Naive thymus-derived CD4-positive, alpha-beta T cell (primary cell): ENCODE measurements around the gene BST1. TPM values are rescaled to one million over a fixed set of nuclear protein-coding genes. Genes with fewer than 3 reads are reported as not detected.

ENCODE experiments used
- ATAC-seq: fragments of 150-1000 bp; cut with Tn5 transposase; 2 replicates; pipeline ENCODE4 v1.10.0; 2021; ENCODE audit warnings: mild to moderate bottlenecking, moderate library complexity
- CTCF ChIA-PET: fragments of 350-600 bp; sonication (Branson Sonifier 250); formaldehyde crosslinking; loops from one replicate; lab custom pipeline; 2021; ENCODE audit warnings: antibody characterized with exemption; lab: Charles Lee
- POLR2A ChIA-PET: fragments of 350-600 bp; sonication (Branson Sonifier 250); formaldehyde crosslinking; loops from one replicate; lab custom pipeline; 2021; ENCODE audit warnings: antibody characterized with exemption, inconsistent platforms; lab: Charles Lee
- DNase-seq, 9 donors: peaks; one replicate each; pipeline versions ENCODE4 v3.0.0 to v3.0.0-alpha.2; 2020 to 2022; ENCODE audit warnings: mixed read lengths in 1 of 9
- H3K27ac ChIP-seq: one replicate; pipeline ENCODE4 v1.7.0; 2013; ENCODE audit warnings: mild to moderate bottlenecking, low read depth, low read length, moderate library complexity
- H3K27me3 ChIP-seq, 2 donors: one replicate each; pipeline ENCODE4 v1.7.0; 2013; ENCODE audit warnings: low read length in 2 of 2, mild to moderate bottlenecking in 2 of 2, moderate library complexity in 2 of 2; ENCODE audit not compliant: control insufficient read depth in 2 of 2, insufficient read depth in 2 of 2
- H3K36me3 ChIP-seq, 3 experiments: 1 replicate in 2 of 3; 2 replicates in 1 of 3; pipeline ENCODE4 v1.7.0; 2013; ENCODE audit warnings: low read length in 3 of 3, mild to moderate bottlenecking in 3 of 3, moderate library complexity in 1 of 3; ENCODE audit not compliant: insufficient read depth in 3 of 3, control insufficient read depth in 2 of 3
- H3K4me1 ChIP-seq, 2 donors: one replicate each; pipeline ENCODE4 v1.7.0; 2013; ENCODE audit warnings: low read length in 2 of 2, mild to moderate bottlenecking in 2 of 2, moderate library complexity in 1 of 2; ENCODE audit not compliant: control insufficient read depth in 2 of 2, insufficient read depth in 2 of 2
- H3K4me3 ChIP-seq: 2 replicates; pipeline ENCODE4 v1.7.0; 2013; ENCODE audit warnings: mild to moderate bottlenecking, low read length
- H3K9me3 ChIP-seq, 3 experiments: 1 replicate in 2 of 3; 2 replicates in 1 of 3; pipeline ENCODE4 v1.7.0; 2013; ENCODE audit warnings: low read length in 3 of 3; ENCODE audit not compliant: control insufficient read depth in 2 of 3
- H3K27ac Mint-ChIP-seq, 9 donors: one replicate each; pipeline ENCODE4 v1.8.0; 2020 to 2022; ENCODE audit warnings: mixed read lengths in 9 of 9, mild to moderate bottlenecking in 8 of 9, moderate library complexity in 5 of 9, inconsistent platforms in 2 of 9
- H3K27me3 Mint-ChIP-seq, 5 donors: one replicate each; pipeline ENCODE4 v1.8.0; 2021 to 2022; ENCODE audit warnings: mixed read lengths in 5 of 5, mild to moderate bottlenecking in 1 of 5
- H3K36me3 Mint-ChIP-seq, 5 donors: one replicate each; pipeline ENCODE4 v1.8.0; 2020 to 2022; ENCODE audit warnings: mixed read lengths in 5 of 5, mild to moderate bottlenecking in 3 of 5, inconsistent platforms in 1 of 5
- H3K4me1 Mint-ChIP-seq, 7 donors: one replicate each; pipeline ENCODE4 v1.8.0; 2020 to 2022; ENCODE audit warnings: mixed read lengths in 7 of 7, mild to moderate bottlenecking in 3 of 7, inconsistent platforms in 1 of 7
- H3K4me3 Mint-ChIP-seq, 10 donors: one replicate each; pipeline ENCODE4 v1.8.0; 2020 to 2022; ENCODE audit warnings: mild to moderate bottlenecking in 10 of 10, mixed read lengths in 10 of 10, moderate library complexity in 6 of 10, inconsistent platforms in 2 of 10
- H3K9me3 Mint-ChIP-seq, 11 donors: one replicate each; pipeline ENCODE4 v1.8.0; 2020 to 2022; ENCODE audit warnings: mixed read lengths in 11 of 11, mild to moderate bottlenecking in 4 of 11, inconsistent platforms in 1 of 11, moderate library complexity in 1 of 11
- intact Hi-C, 2 donors: fragments of 100-400 bp; cut with micrococcal nuclease; formaldehyde crosslinking; loops; one replicate each; pipeline ENCODE4 v1.15.1; 2023
- polyA plus RNA-seq, 2 donors: library from polyadenylated mRNA; unstranded; fragments of 300-500 nt; fragmentation: Illumina TruSeq; gene quantifications; one replicate each; pipeline ENCODE4 v1.2.3, GENCODE V29; 2021
- total RNA-seq, 6 experiments: library from RNA in 5 of 6; stranded (reverse) in 5 of 6; gene quantifications; 1 replicate in 5 of 6; 2 replicates in 1 of 6; pipeline ENCODE4 v1.2.3 and lab custom pipeline; 2021 to 2026

The BST1 gene
- total and polyA plus RNA-seq, 7 experiments from 2014 or later: 0.45 to 41.8 (median 0.92) TPM

DNA sequence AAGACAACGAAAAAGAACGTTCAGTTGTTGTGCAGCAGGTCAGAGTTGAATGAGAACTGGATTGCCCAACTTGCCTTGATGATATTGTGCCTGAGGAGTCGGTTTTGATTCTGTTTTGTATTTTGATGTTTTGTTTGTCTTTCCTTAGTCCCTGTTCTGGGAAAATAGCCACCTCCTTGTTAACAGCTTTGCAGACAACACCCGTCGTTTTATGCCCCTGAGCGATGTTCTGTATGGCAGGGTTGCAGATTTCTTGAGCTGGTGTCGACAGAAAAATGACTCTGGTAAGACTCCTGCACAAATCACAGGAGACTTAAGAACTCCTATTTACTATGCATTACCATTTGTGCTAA lies 4.5 kb downstream of the BST1 start:
- H3K4me3 ChIP-seq: no peak overlapping the region
- no peak overlapping the region for H3K4me3 Mint-ChIP-seq
- peaks cover 0 to 16% (median 12%) of the 10 kb centered on the region in 7 donors for H3K4me1 Mint-ChIP-seq
- H3K36me3 ChIP-seq: no peaks in the 10 kb centered on the region
- no peaks in the 10 kb centered on the region for H3K4me1 ChIP-seq
- H3K9me3 Mint-ChIP-seq: peaks cover 0 to 3% (median 0%) of the 10 kb centered on the region in 11 donors
- no peak overlapping the region for H3K27ac ChIP-seq
- H3K27me3 ChIP-seq: no peaks in the 10 kb centered on the region
- H3K27me3 Mint-ChIP-seq: peaks cover 0 to 8% (median 0%) of the 10 kb centered on the region in 5 donors
- ChIA-PET POLR2A (no interaction called here), CTCF (no interaction called here)
- no peak overlapping the region for H3K27ac Mint-ChIP-seq
- H3K36me3 Mint-ChIP-seq: peaks cover 0 to 2% (median 0%) of the 10 kb centered on the region in 5 donors
- ATAC-seq (no peak), DNase-seq (no peak)
- intact Hi-C loops: loop anchor here in 1 of 2 donors (5.0 kb wide), 1 partner anchor 385 kb away; no protein-coding TSS in a partner anchor
- H3K9me3 ChIP-seq: no peaks in the 10 kb centered on the region

DNA sequence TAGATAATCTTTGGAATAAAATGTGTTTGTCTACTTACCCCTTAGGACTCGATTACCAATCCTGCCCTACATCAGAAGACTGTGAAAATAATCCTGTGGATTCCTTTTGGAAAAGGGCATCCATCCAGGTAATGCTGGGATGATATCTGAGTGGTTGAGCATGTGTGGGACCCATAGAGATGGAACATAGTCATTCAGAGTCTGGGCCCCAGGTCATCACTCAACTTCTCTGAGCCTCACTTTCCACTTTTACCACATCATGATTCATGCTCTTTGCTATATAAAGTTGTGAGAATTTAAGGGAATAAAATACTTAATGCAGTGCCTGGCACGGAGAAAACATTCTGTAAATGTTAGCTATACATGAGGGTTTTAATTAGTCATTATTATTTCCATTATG lies 8.9 kb downstream of the BST1 start:
- no peaks in the 10 kb centered on the region for H3K9me3 ChIP-seq
- Mint-ChIP-seq H3K9me3 (peaks cover 0 to 3% (median 0%) of the 10 kb centered on the region in 11 donors), H3K4me3 (no peak overlapping the region), H3K27ac (no peak overlapping the region), H3K36me3 (peaks cover 0 to 10% (median 0%) of the 10 kb centered on the region in 5 donors), H3K4me1 (no peaks in the 10 kb centered on the region), H3K27me3 (peaks cover 0 to 6% (median 0%) of the 10 kb centered on the region in 5 donors)
- no peak for ATAC-seq
- intact Hi-C loops: no loop called here
- no peak overlapping the region for H3K4me3 ChIP-seq
- H3K36me3 ChIP-seq: no peaks in the 10 kb centered on the region
- no peak overlapping the region for H3K27ac ChIP-seq
- H3K27me3 ChIP-seq: no peaks in the 10 kb centered on the region
- no peaks in the 10 kb centered on the region for H3K4me1 ChIP-seq
- CTCF ChIA-PET: interaction anchor here (0.5 to 0.6 kb wide), 2 partner anchors 47 to 527 kb away, joined by 3 to 4 read pairs; no protein-coding TSS in a partner anchor
- POLR2A ChIA-PET: no interaction called here
- DNase-seq: no peak

DNA sequence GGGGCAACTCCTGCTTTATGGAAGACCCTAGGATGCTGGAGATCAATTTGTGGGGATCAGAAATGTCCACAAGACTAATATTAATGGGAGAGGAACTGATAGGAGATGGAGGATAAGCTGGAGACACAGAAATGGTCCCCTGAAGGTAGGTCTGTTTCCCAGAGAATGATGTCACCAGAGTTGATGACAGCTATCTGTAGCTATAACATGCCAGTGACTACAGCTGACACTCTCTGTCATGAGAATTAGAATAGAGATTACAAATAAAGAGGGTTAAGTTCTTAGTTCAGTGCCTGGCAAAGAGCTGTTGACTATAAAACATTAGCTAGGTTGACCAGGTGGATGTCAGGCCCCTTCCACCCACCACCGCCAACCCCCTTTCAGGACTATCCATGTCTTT lies 9.3 kb downstream of the BST1 start:
- ChIA-PET POLR2A (no interaction called here), CTCF (interaction anchor here (0.5 to 0.6 kb wide), 2 partner anchors 48 to 528 kb away, joined by 3 to 4 read pairs; no protein-coding TSS in a partner anchor)
- H3K36me3 Mint-ChIP-seq: peaks cover 0 to 11% (median 0%) of the 10 kb centered on the region in 5 donors
- DNase-seq (no peak), ATAC-seq (no peak)
- peaks cover 0 to 3% (median 0%) of the 10 kb centered on the region in 11 donors for H3K9me3 Mint-ChIP-seq
- H3K27ac Mint-ChIP-seq: no peak overlapping the region
- H3K4me3 Mint-ChIP-seq: no peak overlapping the region
- Histone ChIP-seq H3K4me3 (no peak overlapping the region), H3K27ac (no peak overlapping the region), H3K4me1 (no peaks in the 10 kb centered on the region), H3K27me3 (no peaks in the 10 kb centered on the region), H3K9me3 (no peaks in the 10 kb centered on the region), H3K36me3 (no peaks in the 10 kb centered on the region)
- H3K4me1 Mint-ChIP-seq: no peaks in the 10 kb centered on the region
- intact Hi-C loops: no loop called here
- peaks cover 0 to 6% (median 0%) of the 10 kb centered on the region in 5 donors for H3K27me3 Mint-ChIP-seq

DNA sequence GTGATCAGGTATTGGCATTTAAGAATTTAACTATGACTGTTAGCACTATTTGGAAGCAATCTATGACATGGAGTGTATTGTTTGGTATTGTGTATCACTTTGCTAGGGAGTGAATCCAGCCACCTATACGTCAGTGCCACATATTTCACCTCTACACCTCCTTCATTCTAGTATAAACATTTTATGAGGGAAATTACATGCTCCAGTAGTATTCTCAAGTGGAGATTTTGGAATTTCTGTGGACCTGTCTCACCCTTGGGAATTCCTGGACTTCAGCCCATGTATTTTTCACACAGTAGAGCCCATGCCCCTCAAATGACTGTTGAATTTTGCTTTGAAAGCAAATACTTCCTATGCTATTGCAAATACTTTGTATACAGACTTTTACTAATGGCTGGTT lies 11.3 kb downstream of the BST1 start:
- CTCF ChIA-PET: no interaction called here
- Histone ChIP-seq H3K4me1 (no peaks in the 10 kb centered on the region), H3K4me3 (no peak overlapping the region), H3K9me3 (no peaks in the 10 kb centered on the region), H3K36me3 (no peaks in the 10 kb centered on the region), H3K27ac (no peak overlapping the region), H3K27me3 (no peaks in the 10 kb centered on the region)
- no peak for DNase-seq
- intact Hi-C loops: no loop called here
- POLR2A ChIA-PET: interaction anchor here (0.5 kb wide), 1 partner anchor 35 kb away, joined by 5 read pairs; no protein-coding TSS in a partner anchor
- Mint-ChIP-seq H3K27ac (no peak overlapping the region), H3K36me3 (peaks cover 0 to 14% (median 0%) of the 10 kb centered on the region in 5 donors), H3K9me3 (no peaks in the 10 kb centered on the region), H3K4me3 (no peak overlapping the region), H3K27me3 (peaks cover 0 to 6% (median 0%) of the 10 kb centered on the region in 5 donors), H3K4me1 (no peaks in the 10 kb centered on the region)
- no peak for ATAC-seq

DNA sequence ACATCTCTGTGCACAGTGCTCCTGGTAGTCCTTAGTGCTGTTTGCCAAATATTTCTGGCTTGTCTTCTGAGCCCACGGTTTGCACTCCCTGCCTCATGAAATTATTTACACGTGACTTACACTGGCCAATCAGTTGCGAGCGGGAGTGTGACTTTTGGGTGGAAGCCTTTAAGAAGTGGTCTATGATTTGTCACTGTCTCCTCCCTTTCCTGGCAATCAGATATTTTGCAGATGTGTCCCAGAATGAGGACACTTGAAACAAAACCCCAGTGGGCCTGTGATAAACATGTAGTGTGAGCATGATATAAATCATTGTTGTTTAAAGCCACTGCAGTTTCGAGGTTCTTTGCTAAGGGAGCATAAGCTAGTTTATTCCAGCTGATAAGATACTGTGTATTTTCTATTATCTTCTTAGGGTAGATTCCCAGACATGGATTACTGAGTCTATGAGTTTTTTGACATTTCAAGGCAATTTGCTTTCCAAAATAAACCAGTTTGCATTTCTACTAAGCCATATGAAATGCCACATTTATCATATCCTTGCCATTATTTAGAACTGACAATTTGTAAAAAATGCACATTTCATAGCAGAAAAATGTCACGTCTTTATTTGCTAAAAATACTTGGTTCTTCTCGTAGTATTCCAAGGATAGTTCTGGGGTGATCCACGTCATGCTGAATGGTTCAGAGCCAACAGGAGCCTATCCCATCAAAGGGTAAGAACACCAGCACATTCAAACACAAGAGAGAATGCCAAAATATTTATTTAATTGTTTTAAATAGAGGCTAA lies 12.0 kb downstream of the BST1 start:
- no peak for DNase-seq
- Histone ChIP-seq H3K36me3 (no peaks in the 10 kb centered on the region), H3K27ac (no peak overlapping the region), H3K4me3 (no peak overlapping the region), H3K9me3 (no peaks in the 10 kb centered on the region), H3K27me3 (no peaks in the 10 kb centered on the region), H3K4me1 (no peaks in the 10 kb centered on the region)
- H3K9me3 Mint-ChIP-seq: no peaks in the 10 kb centered on the region
- H3K27me3 Mint-ChIP-seq: peaks cover 0 to 6% (median 0%) of the 10 kb centered on the region in 5 donors
- intact Hi-C loops: no loop called here
- H3K36me3 Mint-ChIP-seq: peaks cover 0 to 18% (median 0%) of the 10 kb centered on the region in 5 donors
- ATAC-seq: no peak
- H3K4me1 Mint-ChIP-seq: peaks cover 0 to 3% (median 0%) of the 10 kb centered on the region in 7 donors
- ChIA-PET POLR2A (interaction anchor here (0.5 kb wide), 1 partner anchor 36 kb away, joined by 5 read pairs; no protein-coding TSS in a partner anchor), CTCF (no interaction called here)
- no peak overlapping the region for H3K27ac Mint-ChIP-seq
- no peak overlapping the region for H3K4me3 Mint-ChIP-seq

DNA sequence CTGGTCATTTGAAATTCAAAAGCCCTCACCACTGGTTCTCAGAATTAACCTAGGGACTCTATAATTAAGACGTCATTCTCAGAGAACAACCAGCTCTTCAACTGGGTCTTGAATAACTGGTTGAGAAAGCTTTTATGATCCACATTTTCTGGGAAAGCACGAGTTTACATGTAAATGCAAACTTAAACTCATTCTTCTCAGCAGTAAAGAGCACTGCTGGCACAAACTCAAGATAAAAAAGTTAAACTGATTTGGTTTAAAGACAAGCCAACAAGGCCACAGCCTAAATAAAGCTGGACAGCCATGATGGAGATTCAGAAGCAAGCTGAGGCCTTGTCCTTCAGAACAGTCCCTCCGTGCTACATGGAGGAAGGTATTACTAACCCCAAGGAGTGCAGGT lies 13.2 kb downstream of the BST1 start:
- Histone ChIP-seq H3K9me3 (no peaks in the 10 kb centered on the region), H3K27ac (no peak overlapping the region), H3K4me3 (no peak overlapping the region), H3K27me3 (no peaks in the 10 kb centered on the region), H3K36me3 (no peaks in the 10 kb centered on the region), H3K4me1 (no peaks in the 10 kb centered on the region)
- DNase-seq (no peak), ATAC-seq (no peak)
- Mint-ChIP-seq H3K27ac (no peak overlapping the region), H3K36me3 (peaks cover 0 to 23% (median 0%) of the 10 kb centered on the region in 5 donors), H3K9me3 (no peaks in the 10 kb centered on the region), H3K4me3 (no peak overlapping the region), H3K27me3 (peaks cover 0 to 6% (median 0%) of the 10 kb centered on the region in 5 donors), H3K4me1 (peaks cover 0 to 5% (median 0%) of the 10 kb centered on the region in 7 donors)
- POLR2A ChIA-PET: no interaction called here
- CTCF ChIA-PET: no interaction called here
- intact Hi-C loops: no loop called here
